ENCODE results near the gene CCDC92B.

GRCh38 chr17:2750721-2751120, 1.3 kb upstream of the CCDC92B start:
- TF ChIP-seq POLR2A (IDR thresholded peaks at IDR 0.05; ENCODE audit: low read depth, low read length): no peak
- TF ChIP-seq PAX5 (IDR thresholded peaks at IDR 0.05; ENCODE audit: insufficient read depth, low read length, severe bottlenecking): no peak
- no peak for TF ChIP-seq POLR2AphosphoS5 (IDR thresholded peaks at IDR 0.05; ENCODE audit: low read depth, low read length)
- no peak for TF ChIP-seq TAF1 (IDR thresholded peaks at IDR 0.05; ENCODE audit: low read depth, low read length)
